HepG2 (cell line): ENCODE data around the gene SPOPL. TPM values are rescaled to one million over a fixed set of nuclear protein-coding genes. Genes with fewer than 3 reads are reported as not detected.

Experiments
- ATAC-seq: fragments of 200-7000 bp; cut with Tn5 transposase; 3 replicates; pipeline ENCODE4 v1.9.1; 2020; ENCODE audit warnings: mild to moderate bottlenecking, moderate library complexity
- BruUV-seq: library from RNA; stranded (reverse); fragments of 400-500 nt; replicated peaks from 2 replicates; lab custom pipeline; 2021; lab: Mats Ljungman, UMichigan
- CTCF ChIA-PET: fragments of 300-600 bp; formaldehyde crosslinking; extraction: SDS; loops from one replicate; lab custom pipeline; 2021; ENCODE audit warnings: low total read pairs, inconsistent platforms, low intra/inter-chr PET ratio; lab: Yijun Ruan, JAX
- POLR2A ChIA-PET: fragments of 350-600 bp; sonication (Branson Sonifier 250); formaldehyde crosslinking; loops from one replicate; lab custom pipeline; 2020; ENCODE audit warnings: antibody characterized with exemption, inconsistent platforms; lab: Yijun Ruan, JAX
- DNase-seq: peaks from one replicate; pipeline ENCODE4 v3.0.0-alpha.2; 2015; ENCODE audit warnings: low spot score
- FAIRE-seq: peaks from 3 replicates; lab custom pipeline; 2011; peaks lifted over from hg19 to GRCh38; lab: Jason Lieb, UNC
- H2AFZ ChIP-seq: one replicate; pipeline ENCODE4 v1.6.1; 2011; ENCODE audit warnings: low read length, inconsistent platforms
- H3K27ac ChIP-seq: fragments of 300-600 bp; 3 replicates; pipeline ENCODE4 v1.8.0; 2011; ENCODE audit warnings: mixed run types, mild to moderate bottlenecking, mixed read lengths, low read length, inconsistent platforms; ENCODE audit not compliant: insufficient read depth; ENCODE audit errors: extremely low read length
- H3K27me3 ChIP-seq, 2 experiments: fragments of 200-600 bp in 1 of 2; 2 replicates in 1 of 2; 3 replicates in 1 of 2; pipeline versions ENCODE4 v1.6.0 to v1.8.0; 2011; ENCODE audit warnings: low read length in 2 of 2, mild to moderate bottlenecking in 2 of 2, moderate library complexity in 2 of 2, inconsistent platforms in 1 of 2; ENCODE audit not compliant: insufficient read depth in 2 of 2, control insufficient read depth in 1 of 2
- H3K36me3 ChIP-seq, 2 experiments: fragments of 200-600 bp in 1 of 2; replicated peaks in 1 of 2; 2 replicates in 1 of 2; 3 replicates in 1 of 2; pipeline versions ENCODE4 v1.5.1 to v1.8.0; 2011; ENCODE audit warnings: low read length in 2 of 2, inconsistent platforms in 1 of 2; ENCODE audit not compliant: insufficient read depth in 2 of 2, control insufficient read depth in 1 of 2
- H3K4me1 ChIP-seq: 2 replicates; pipeline ENCODE4 v1.5.1; 2012; ENCODE audit warnings: low read length, inconsistent platforms; ENCODE audit not compliant: insufficient read depth
- H3K4me2 ChIP-seq: 2 replicates; pipeline ENCODE4 v1.6.0; 2011; ENCODE audit warnings: low read depth, low read length, inconsistent platforms
- H3K4me3 ChIP-seq, 3 experiments: fragments of 200-600 bp in 1 of 3; sonication (generic), shearing (Covaris generic) in 1 of 3; replicated peaks in 1 of 3; 2 replicates each; pipeline ENCODE4 v1.5.1; 2011 to 2016; ENCODE audit warnings: low read length in 3 of 3, inconsistent platforms in 2 of 3, low read depth in 2 of 3, mild to moderate bottlenecking in 2 of 3, control low read depth in 1 of 3, mixed read lengths in 1 of 3; ENCODE audit not compliant: insufficient read depth in 1 of 3
- H3K79me2 ChIP-seq: one replicate; pipeline ENCODE4 v1.6.1; 2011; ENCODE audit warnings: low read length, inconsistent platforms; ENCODE audit not compliant: insufficient read depth
- H3K9ac ChIP-seq: 2 replicates; pipeline ENCODE4 v1.6.0; 2011; ENCODE audit warnings: mild to moderate bottlenecking, low read depth, low read length, inconsistent platforms; ENCODE audit not compliant: insufficient read depth
- H3K9me3 ChIP-seq: 2 replicates; pipeline ENCODE4 v1.5.1; 2012; ENCODE audit warnings: mild to moderate bottlenecking, low read length
- H4K20me1 ChIP-seq: 2 replicates; pipeline ENCODE4 v1.6.0; 2011; ENCODE audit warnings: inconsistent platforms, mild to moderate bottlenecking, low read length, moderate library complexity; ENCODE audit not compliant: insufficient read depth
- HNF4A ChIP-seq: sonication (generic); formaldehyde crosslinking; IDR thresholded peaks from 2 replicates; pipeline ENCODE4 v1.4.0; 2020; ENCODE audit warnings: missing genetic modification reagents
- HNF4G ChIP-seq, 2 experiments: sonication (generic) in 1 of 2; formaldehyde crosslinking in 1 of 2; IDR thresholded peaks; 2 replicates each; pipeline versions ENCODE4 v1.4.0 to v1.6.1; 2011 to 2020; ENCODE audit warnings: borderline replicate concordance in 2 of 2, low read depth in 2 of 2, mild to moderate bottlenecking in 2 of 2, low read length in 1 of 2, missing genetic modification reagents in 1 of 2, moderate library complexity in 1 of 2
- MATR3 ChIP-seq: sonication (generic); formaldehyde crosslinking; IDR thresholded peaks from 2 replicates; pipeline ENCODE4 v1.4.0; 2020; ENCODE audit warnings: missing genetic modification reagents
- NPAS2 ChIP-seq: sonication (generic); formaldehyde crosslinking; IDR thresholded peaks from 2 replicates; pipeline ENCODE4 v1.8.0; 2022; ENCODE audit warnings: mild to moderate bottlenecking, missing genetic modification reagents, borderline replicate concordance
- SRSF4 ChIP-seq: fragments of 200-400 bp; formaldehyde crosslinking; IDR thresholded peaks from one replicate; pipeline ENCODE4 v1.6.1; 2018; ENCODE audit warnings: mild to moderate bottlenecking, low read depth, low read length, moderate library complexity; ENCODE audit not compliant: poor library complexity, severe bottlenecking
- ZBTB42 ChIP-seq: sonication (generic); formaldehyde crosslinking; IDR thresholded peaks from 2 replicates; pipeline ENCODE4 v1.5.0; 2020; ENCODE audit warnings: mild to moderate bottlenecking, missing genetic modification reagents
- ZNF841 ChIP-seq: sonication (generic); formaldehyde crosslinking; IDR thresholded peaks from 2 replicates; pipeline ENCODE4 v1.8.1; 2023; ENCODE audit warnings: missing genetic modification reagents, borderline replicate concordance
- ZSCAN22 ChIP-seq: sonication (generic); formaldehyde crosslinking; IDR thresholded peaks from 2 replicates; pipeline ENCODE4 v1.4.0; 2020; ENCODE audit warnings: mild to moderate bottlenecking, missing genetic modification reagents
- WGBS: methylation state at CpG from one replicate; pipeline ENCODE4 v1.1.6; 2017; ENCODE audit warnings: low lambda C conversion rate; 5-methylcytosine and 5-hydroxymethylcytosine counted together
- in situ Hi-C: cut with HindIII; loops from 2 replicates; pipeline ENCODE4 v1.10.0; 2017; ENCODE audit warnings: low pct_unique_long_range_greater_than_20kb; ENCODE audit not compliant: extremely low pct_ligation_motif_present
- intact Hi-C: fragments of 100-400 bp; cut with micrococcal nuclease; formaldehyde crosslinking; loops from one replicate; pipeline ENCODE4 v1.10.0; 2022; ENCODE audit not compliant: unreplicated experiment
- polyA plus RNA-seq, 8 experiments: library from polyadenylated mRNA; depleted of rRNA in 3 of 8; stranded (reverse) in 7 of 8; unstranded in 1 of 8; fragments of >200 nt; fragmentation: Illumina TruSeq in 4 of 8; extraction: Trizol in 4 of 8; gene quantifications; 2 replicates each; pipeline versions ENCODE4 v1.2.1 to v1.2.3, GENCODE V29; 2011 to 2016; ENCODE audit warnings: low read depth in 4 of 8, missing spikeins in 1 of 8, mixed read lengths in 1 of 8; ENCODE audit not compliant: insufficient read depth in 1 of 8
- total RNA-seq, 5 experiments: library from RNA; depleted of rRNA; stranded (reverse); fragments of >200 nt; fragmentation: Illumina TruSeq; extraction: Trizol; gene quantifications; 2 replicates each; pipeline ENCODE4 v1.2.3, GENCODE V29; 2016; ENCODE audit warnings: low read depth in 1 of 5
- TF ChIP-seq, protein P1 (sequence below): sonication (generic); formaldehyde crosslinking; conservative IDR thresholded peaks from 2 replicates; pipeline ENCODE4 v1.8.0; 2022; ENCODE audit warnings: mild to moderate bottlenecking, moderate library complexity, missing genetic modification reagents
- TF ChIP-seq, protein P2 (sequence below): sonication (generic); formaldehyde crosslinking; IDR thresholded peaks from 2 replicates; pipeline ENCODE4 v1.4.0; 2020; ENCODE audit warnings: low read depth, missing genetic modification reagents
- TF ChIP-seq, protein P3 (sequence below): sonication (generic); formaldehyde crosslinking; IDR thresholded peaks from 2 replicates; pipeline ENCODE4 v1.4.0; 2020; ENCODE audit warnings: mild to moderate bottlenecking, missing genetic modification reagents

The SPOPL gene
- total and polyA plus RNA-seq, 2 of the 13 experiments (the other 11 are each of a cell fraction or from before 2014, with no cell fraction given): 12.6 to 51.6 TPM

DNA sequence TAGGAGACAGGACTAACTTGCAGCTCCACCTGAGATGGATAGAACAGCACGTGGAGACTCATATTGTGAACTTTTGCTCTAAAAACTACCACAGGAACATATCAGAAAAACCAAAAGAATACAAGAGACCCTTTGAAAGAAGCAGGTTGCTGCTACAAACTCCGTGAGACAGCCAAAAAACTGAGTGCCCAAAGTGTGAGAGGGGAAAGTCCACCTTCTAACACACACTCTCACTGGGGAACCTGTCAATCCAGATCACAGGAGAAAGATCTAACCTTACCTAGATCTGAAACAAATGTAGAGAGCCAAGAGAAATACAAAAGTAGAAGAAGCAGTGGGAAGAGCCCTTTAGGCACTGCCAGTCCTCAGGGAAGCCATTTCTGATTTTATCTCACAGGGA, 46.3 kb upstream of the SPOPL start:
- ATAC-seq (peak; percentile 96), DNase-seq (peak; percentile 39), FAIRE-seq (peak; percentile 15)
- H3K27me3 ChIP-seq: no peaks in the 10 kb centered on the region
- in situ Hi-C loops: no loop called here
- ChIA-PET CTCF (no interaction called here), POLR2A (interaction anchor here (1.8 kb wide), 1 partner anchor 36 kb away, joined by 4 read pairs; no protein-coding TSS in a partner anchor)
- no peaks in the 10 kb centered on the region for H4K20me1 ChIP-seq
- peak overlapping the region; percentile 31 for H3K9ac ChIP-seq
- H3K36me3 ChIP-seq: no peaks in the 10 kb centered on the region
- peak overlapping the region in 2 of 3 experiments; percentile 3 to 12; a peak in 1 of 6 replicates for H3K4me3 ChIP-seq
- no peaks in the 10 kb centered on the region for H3K9me3 ChIP-seq
- intact Hi-C loops: no loop called here
- peak overlapping the region; percentile 37 for H3K27ac ChIP-seq
- no peaks in the 10 kb centered on the region for H3K79me2 ChIP-seq
- peaks cover 22% of the 10 kb centered on the region for H3K4me1 ChIP-seq
- peak overlapping the region; percentile 60 for H3K4me2 ChIP-seq
- BruUV-seq: no TSS peak
- 30% methylated on average over 2 of the region's 2 CpGs for WGBS
- H2AFZ ChIP-seq: peak overlapping the region; percentile 85
- no peak for TF ChIP-seq SRSF4
- no peak for TF ChIP-seq ZBTB42 (CRISPR knock-in tag)
- TF ChIP-seq, protein P1, sequence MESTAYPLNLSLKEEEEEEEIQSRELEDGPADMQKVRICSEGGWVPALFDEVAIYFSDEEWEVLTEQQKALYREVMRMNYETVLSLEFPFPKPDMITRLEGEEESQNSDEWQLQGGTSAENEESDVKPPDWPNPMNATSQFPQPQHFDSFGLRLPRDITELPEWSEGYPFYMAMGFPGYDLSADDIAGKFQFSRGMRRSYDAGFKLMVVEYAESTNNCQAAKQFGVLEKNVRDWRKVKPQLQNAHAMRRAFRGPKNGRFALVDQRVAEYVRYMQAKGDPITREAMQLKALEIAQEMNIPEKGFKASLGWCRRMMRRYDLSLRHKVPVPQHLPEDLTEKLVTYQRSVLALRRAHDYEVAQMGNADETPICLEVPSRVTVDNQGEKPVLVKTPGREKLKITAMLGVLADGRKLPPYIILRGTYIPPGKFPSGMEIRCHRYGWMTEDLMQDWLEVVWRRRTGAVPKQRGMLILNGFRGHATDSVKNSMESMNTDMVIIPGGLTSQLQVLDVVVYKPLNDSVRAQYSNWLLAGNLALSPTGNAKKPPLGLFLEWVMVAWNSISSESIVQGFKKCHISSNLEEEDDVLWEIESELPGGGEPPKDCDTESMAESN (CRISPR knock-in tag): 0 out of 2 replicates have a peak, but pooled peaks have one; percentile 20
- no peak for TF ChIP-seq MATR3 (CRISPR knock-in tag)
- TF ChIP-seq, protein P2, sequence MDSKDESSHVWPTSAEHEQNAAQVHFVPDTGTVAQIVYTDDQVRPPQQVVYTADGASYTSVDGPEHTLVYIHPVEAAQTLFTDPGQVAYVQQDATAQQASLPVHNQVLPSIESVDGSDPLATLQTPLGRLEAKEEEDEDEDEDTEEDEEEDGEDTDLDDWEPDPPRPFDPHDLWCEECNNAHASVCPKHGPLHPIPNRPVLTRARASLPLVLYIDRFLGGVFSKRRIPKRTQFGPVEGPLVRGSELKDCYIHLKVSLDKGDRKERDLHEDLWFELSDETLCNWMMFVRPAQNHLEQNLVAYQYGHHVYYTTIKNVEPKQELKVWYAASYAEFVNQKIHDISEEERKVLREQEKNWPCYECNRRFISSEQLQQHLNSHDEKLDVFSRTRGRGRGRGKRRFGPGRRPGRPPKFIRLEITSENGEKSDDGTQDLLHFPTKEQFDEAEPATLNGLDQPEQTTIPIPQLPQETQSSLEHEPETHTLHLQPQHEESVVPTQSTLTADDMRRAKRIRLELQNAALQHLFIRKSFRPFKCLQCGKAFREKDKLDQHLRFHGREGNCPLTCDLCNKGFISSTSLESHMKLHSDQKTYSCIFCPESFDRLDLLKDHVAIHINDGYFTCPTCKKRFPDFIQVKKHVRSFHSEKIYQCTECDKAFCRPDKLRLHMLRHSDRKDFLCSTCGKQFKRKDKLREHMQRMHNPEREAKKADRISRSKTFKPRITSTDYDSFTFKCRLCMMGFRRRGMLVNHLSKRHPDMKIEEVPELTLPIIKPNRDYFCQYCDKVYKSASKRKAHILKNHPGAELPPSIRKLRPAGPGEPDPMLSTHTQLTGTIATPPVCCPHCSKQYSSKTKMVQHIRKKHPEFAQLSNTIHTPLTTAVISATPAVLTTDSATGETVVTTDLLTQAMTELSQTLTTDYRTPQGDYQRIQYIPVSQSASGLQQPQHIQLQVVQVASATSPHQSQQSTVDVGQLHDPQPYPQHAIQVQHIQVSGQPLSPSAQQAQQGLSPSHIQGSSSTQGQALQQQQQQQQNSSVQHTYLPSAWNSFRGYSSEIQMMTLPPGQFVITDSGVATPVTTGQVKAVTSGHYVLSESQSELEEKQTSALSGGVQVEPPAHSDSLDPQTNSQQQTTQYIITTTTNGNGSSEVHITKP (CRISPR knock-in tag): no peak
- TF ChIP-seq HNF4G (IDR thresholded peaks at IDR 0.05; ENCODE audit: borderline replicate concordance, low read depth, low read length): 0 out of 2 replicates have a peak, but pooled peaks have one; percentile 19
- no peak for TF ChIP-seq HNF4G (CRISPR knock-in tag; IDR thresholded peaks at IDR 0.05; ENCODE audit: borderline replicate concordance, low read depth)
- TF ChIP-seq ZNF841 (CRISPR knock-in tag): no peak
- TF ChIP-seq HNF4A: peak; percentile 73
- no peak for TF ChIP-seq ZSCAN22 (CRISPR knock-in tag)
- TF ChIP-seq, protein P3, sequence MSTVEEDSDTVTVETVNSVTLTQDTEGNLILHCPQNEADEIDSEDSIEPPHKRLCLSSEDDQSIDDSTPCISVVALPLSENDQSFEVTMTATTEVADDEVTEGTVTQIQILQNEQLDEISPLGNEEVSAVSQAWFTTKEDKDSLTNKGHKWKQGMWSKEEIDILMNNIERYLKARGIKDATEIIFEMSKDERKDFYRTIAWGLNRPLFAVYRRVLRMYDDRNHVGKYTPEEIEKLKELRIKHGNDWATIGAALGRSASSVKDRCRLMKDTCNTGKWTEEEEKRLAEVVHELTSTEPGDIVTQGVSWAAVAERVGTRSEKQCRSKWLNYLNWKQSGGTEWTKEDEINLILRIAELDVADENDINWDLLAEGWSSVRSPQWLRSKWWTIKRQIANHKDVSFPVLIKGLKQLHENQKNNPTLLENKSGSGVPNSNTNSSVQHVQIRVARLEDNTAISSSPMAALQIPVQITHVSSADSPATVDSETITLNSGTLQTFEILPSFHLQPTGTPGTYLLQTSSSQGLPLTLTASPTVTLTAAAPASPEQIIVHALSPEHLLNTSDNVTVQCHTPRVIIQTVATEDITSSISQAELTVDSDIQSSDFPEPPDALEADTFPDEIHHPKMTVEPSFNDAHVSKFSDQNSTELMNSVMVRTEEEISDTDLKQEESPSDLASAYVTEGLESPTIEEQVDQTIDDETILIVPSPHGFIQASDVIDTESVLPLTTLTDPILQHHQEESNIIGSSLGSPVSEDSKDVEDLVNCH (CRISPR knock-in tag): no peak
- no peak for TF ChIP-seq NPAS2 (CRISPR knock-in tag)
